HEK293 (cell line): ENCODE results near the gene FHDC1.

ENCODE experiments used
- CTCF ChIP-seq: fragments of 450-650 bp; formaldehyde crosslinking; IDR thresholded peaks from 2 replicates; pipeline ENCODE4 v1.5.1; 2016; ENCODE audit warnings: missing biosample characterization, missing genetic modification characterization
- SETDB1 ChIP-seq: IDR thresholded peaks from one replicate; pipeline ENCODE4 v1.6.1; 2017; ENCODE audit warnings: mild to moderate bottlenecking, low read length, moderate library complexity, mixed read lengths; ENCODE audit not compliant: insufficient read length
- SP2 ChIP-seq: fragments of 450-650 bp; formaldehyde crosslinking; IDR thresholded peaks from 2 replicates; pipeline ENCODE4 v1.5.1; 2016; ENCODE audit warnings: missing biosample characterization, missing genetic modification characterization
- ZNF274 ChIP-seq, 2 experiments: fragments of 200-500 bp in 1 of 2; fragments of 450-650 bp in 1 of 2; sonication (Bioruptor generic) in 1 of 2; formaldehyde crosslinking in 1 of 2; IDR thresholded peaks; 2 replicates each; pipeline versions ENCODE4 v1.5.1 to v1.6.1; 2014 to 2016; ENCODE audit warnings: borderline replicate concordance in 1 of 2, inconsistent platforms in 1 of 2, low read length in 1 of 2, missing biosample characterization in 1 of 2, missing genetic modification characterization in 1 of 2
- ZNF391 ChIP-seq: fragments of 450-650 bp; formaldehyde crosslinking; IDR thresholded peaks from 2 replicates; pipeline ENCODE4 v1.5.1; 2016; ENCODE audit warnings: low read depth, missing biosample characterization, missing genetic modification characterization, borderline replicate concordance
- ZNF394 ChIP-seq: fragments of 450-650 bp; formaldehyde crosslinking; IDR thresholded peaks from 2 replicates; pipeline ENCODE4 v1.5.1; 2016; ENCODE audit warnings: missing biosample characterization, missing genetic modification characterization, mild to moderate bottlenecking, moderate library complexity, borderline replicate concordance
- ZNF501 ChIP-seq: fragments of 450-650 bp; formaldehyde crosslinking; IDR thresholded peaks from 2 replicates; pipeline ENCODE4 v1.5.1; 2016; ENCODE audit warnings: missing biosample characterization, missing genetic modification characterization
- ZNF514 ChIP-seq: fragments of 450-650 bp; formaldehyde crosslinking; IDR thresholded peaks from 2 replicates; pipeline ENCODE4 v1.5.1; 2016; ENCODE audit warnings: missing biosample characterization, missing genetic modification characterization
- ZNF830 ChIP-seq: fragments of 450-650 bp; IDR thresholded peaks from 2 replicates; pipeline ENCODE4 v1.5.0; 2018; ENCODE audit warnings: missing biosample characterization, missing genetic modification characterization, low read depth, mild to moderate bottlenecking, moderate library complexity
- TF ChIP-seq, protein P1 (sequence below): sonication (generic); formaldehyde crosslinking; IDR thresholded peaks from 2 replicates; pipeline ENCODE4 v1.8.1; 2022; ENCODE audit warnings: mild to moderate bottlenecking, moderate library complexity, missing genetic modification reagents

- TF ChIP-seq ZNF394 (tag by site-specific recombination), result no peak
- TF ChIP-seq ZNF501, result no peak
- TF ChIP-seq ZNF830 (tag by site-specific recombination), result no peak
- no peak for TF ChIP-seq CTCF (tag by site-specific recombination)
- TF ChIP-seq ZNF274 (IDR thresholded peaks at IDR 0.05; ENCODE audit: low read length), result no peak
- TF ChIP-seq ZNF274 (tag by site-specific recombination; IDR thresholded peaks at IDR 0.05; ENCODE audit: borderline replicate concordance), result no peak
- no peak for TF ChIP-seq ZNF514 (tag by site-specific recombination)
- no peak for TF ChIP-seq SP2 (tag by site-specific recombination)
- TF ChIP-seq, protein P1, sequence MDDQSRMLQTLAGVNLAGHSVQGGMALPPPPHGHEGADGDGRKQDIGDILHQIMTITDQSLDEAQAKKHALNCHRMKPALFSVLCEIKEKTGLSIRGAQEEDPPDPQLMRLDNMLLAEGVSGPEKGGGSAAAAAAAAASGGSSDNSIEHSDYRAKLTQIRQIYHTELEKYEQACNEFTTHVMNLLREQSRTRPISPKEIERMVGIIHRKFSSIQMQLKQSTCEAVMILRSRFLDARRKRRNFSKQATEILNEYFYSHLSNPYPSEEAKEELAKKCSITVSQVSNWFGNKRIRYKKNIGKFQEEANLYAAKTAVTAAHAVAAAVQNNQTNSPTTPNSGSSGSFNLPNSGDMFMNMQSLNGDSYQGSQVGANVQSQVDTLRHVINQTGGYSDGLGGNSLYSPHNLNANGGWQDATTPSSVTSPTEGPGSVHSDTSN (CRISPR knock-in tag), result no peak
- no peak for TF ChIP-seq ZNF391 (tag by site-specific recombination)
- TF ChIP-seq SETDB1, result no peak
Observed at GRCh38 chr4:152949930-152950329, 13.8 kb downstream of the FHDC1 start.
